ENCODE data around the gene C15orf40. TPM values are rescaled to one million over a fixed set of nuclear protein-coding genes. Genes with fewer than 3 reads are reported as not detected.

C15orf40 gene
- total and polyA plus RNA-seq, 9 of the 15 experiments (the other 6 are each of a cell fraction or from before 2014, with no cell fraction given) = 15.9 to 52.0 (median 27.0) TPM

- TF ChIP-seq ZNF57 (CRISPR knock-in tag; IDR thresholded peaks at IDR 0.05) = no peak
- TF ChIP-seq E4F1 (CRISPR knock-in tag; IDR thresholded peaks at IDR 0.05; ENCODE audit: borderline replicate concordance) = no peak
- TF ChIP-seq ZNF830 (CRISPR knock-in tag; IDR thresholded peaks at IDR 0.05) = no peak
- TF ChIP-seq XRCC4 (IDR thresholded peaks at IDR 0.05; ENCODE audit: extremely low read depth, insufficient read depth, insufficient read length) = no peak
- TF ChIP-seq MYBL2 (IDR thresholded peaks at IDR 0.05; ENCODE audit: low read depth) = no peak
- TF ChIP-seq MYBL2 (CRISPR knock-in tag; IDR thresholded peaks at IDR 0.05; ENCODE audit: borderline replicate concordance) = no peak
- TF ChIP-seq HIVEP1 (CRISPR knock-in tag; IDR thresholded peaks at IDR 0.05) = no peak
These were observed 52.0 kb downstream of the C15orf40 start (continued) for GRCh38 chr15:82959423-82959822.

GRCh38 chr15:82958638-82959037 is 52.8 kb downstream of the C15orf40 start:
- DNase-seq (ENCODE audit: extremely low read depth in 1 of 4, low spot score in 3 of 4) (no peak), FAIRE-seq (no peak), ATAC-seq (no peak)
- no peak overlapping the region for H3K4me2 ChIP-seq (ENCODE audit: insufficient read depth, low read length)
- H3K27me3 ChIP-seq (ENCODE audit: control insufficient read depth in 2 of 2, insufficient read depth in 2 of 2, low read length in 2 of 2) = peaks cover 31 to 47% of the 10 kb centered on the region in 2 experiments
- no TSS peak for BruUV-seq (replicated peaks)
- no peak overlapping the region for H3K4me3 ChIP-seq
- no peaks in the 10 kb centered on the region for H3K36me3 ChIP-seq (ENCODE audit: control insufficient read depth, insufficient read depth, low read length)
- intact Hi-C loops (cut with micrococcal nuclease) = no loop called here
- H4K20me1 ChIP-seq (replicated peaks; ENCODE audit: control insufficient read depth, insufficient read depth, low read length) = no peaks in the 10 kb centered on the region; the same call in 1 of the 2 replicates
- ChIA-PET CTCF (ENCODE audit: low intra/inter-chr PET ratio) (no interaction called here), POLR2A (interaction anchor here (1.1 to 2.5 kb wide), 3 partner anchors 10 to 36 kb away, joined by 3 to 7 read pairs (median 4); no protein-coding TSS in a partner anchor)
- in situ Hi-C loops (cut with MboI) = no loop called here
- no peaks in the 10 kb centered on the region for H3K79me2 ChIP-seq (ENCODE audit: control insufficient read depth, insufficient read depth, low read length)
- no peak overlapping the region for H3K27ac ChIP-seq (ENCODE audit: extremely low read depth, low read depth, low read length)
- no peaks in the 10 kb centered on the region for H3K9me1 ChIP-seq (ENCODE audit: control insufficient read depth, insufficient read depth, low read length)
- H3K4me1 ChIP-seq (replicated peaks in 1 of 2; ENCODE audit: control insufficient read depth in 2 of 2, insufficient read depth in 2 of 2, low read length in 2 of 2) = no peaks in the 10 kb centered on the region
- no peaks in the 10 kb centered on the region for H3K9me3 ChIP-seq (replicated peaks; ENCODE audit: control insufficient read depth, insufficient read depth, low read depth, low read length)
- H2AFZ ChIP-seq (ENCODE audit: low read depth, low read length) = no peak overlapping the region
- 17% methylated on average over 1 of the region's 1 CpG for WGBS (ENCODE audit: insufficient coverage, low coverage, missing lambda C conversion rate)
- H3K9ac ChIP-seq (ENCODE audit: insufficient read depth in 1 of 2, low read depth in 2 of 2, low read length in 2 of 2) = no peak overlapping the region
- TF ChIP-seq KLF13 (tag; IDR thresholded peaks at IDR 0.05; ENCODE audit: borderline replicate concordance, low read depth) (no peak), ZNF224 (CRISPR knock-in tag; IDR thresholded peaks at IDR 0.05) (no peak), ELK3 (CRISPR knock-in tag; IDR thresholded peaks at IDR 0.05) (no peak), SP1 (CRISPR knock-in tag; IDR thresholded peaks at IDR 0.05) (no peak), WHSC1 (IDR thresholded peaks at IDR 0.05; ENCODE audit: low read length) (no peak), MNT (conservative IDR thresholded peaks at IDR 0.05) (no peak), ZFP91 (CRISPR knock-in tag; IDR thresholded peaks at IDR 0.05) (no peak)

All from K562 (cell line).